CD4-positive, alpha-beta T cell (primary cell): ENCODE results near the gene UNC93A. TPM values are rescaled to one million over a fixed set of nuclear protein-coding genes. Genes with fewer than 3 reads are reported as not detected.

Experiments used
- ATAC-seq: fragments of 200-7000 bp; cut with Tn5 transposase; one replicate; pipeline ENCODE4 v1.10.0; 2022; ENCODE audit warnings: mild to moderate bottlenecking; ENCODE audit not compliant: poor library complexity
- CTCF ChIA-PET: fragments of 350-600 bp; sonication (Branson Sonifier 250); formaldehyde crosslinking; loops from one replicate; lab custom pipeline; 2021; ENCODE audit warnings: antibody characterized with exemption, inconsistent platforms; lab: Charles Lee
- POLR2A ChIA-PET: fragments of 350-600 bp; sonication (Branson Sonifier 250); formaldehyde crosslinking; loops from one replicate; lab custom pipeline; 2021; ENCODE audit warnings: antibody characterized with exemption, inconsistent platforms; lab: Charles Lee
- DNase-seq, 14 experiments: peaks; one replicate each; pipeline ENCODE4 v3.0.0-alpha.2; 2013 to 2020; ENCODE audit warnings: mixed read lengths in 2 of 14
- H3K27ac ChIP-seq, 2 donors: one replicate each; pipeline versions ENCODE4 v1.5.1 to v1.7.0; 2013; ENCODE audit warnings: low read length in 2 of 2, low read depth in 1 of 2, mild to moderate bottlenecking in 1 of 2
- H3K27me3 ChIP-seq, 2 experiments: 1 replicate in 1 of 2; 2 replicates in 1 of 2; pipeline versions ENCODE4 v1.6.1 to v1.7.0; 2013; ENCODE audit warnings: low read length in 2 of 2, control low read depth in 1 of 2, mild to moderate bottlenecking in 1 of 2, moderate library complexity in 1 of 2; ENCODE audit not compliant: insufficient read depth in 2 of 2, control insufficient read depth in 1 of 2
- H3K36me3 ChIP-seq: one replicate; pipeline ENCODE4 v1.6.1; 2013; ENCODE audit warnings: low read length, control low read depth; ENCODE audit not compliant: insufficient read depth
- H3K4me1 ChIP-seq: one replicate; pipeline ENCODE4 v1.6.1; 2013; ENCODE audit warnings: low read length, control low read depth; ENCODE audit not compliant: insufficient read depth
- H3K4me3 ChIP-seq: one replicate; pipeline ENCODE4 v1.5.1; 2013; ENCODE audit warnings: mild to moderate bottlenecking, low read length, moderate library complexity
- H3K9me3 ChIP-seq, 2 experiments: 1 replicate in 1 of 2; 2 replicates in 1 of 2; pipeline versions ENCODE4 v1.6.1 to v1.7.0; 2013; ENCODE audit warnings: low read length in 2 of 2, mild to moderate bottlenecking in 2 of 2, control low read depth in 1 of 2, moderate library complexity in 1 of 2; ENCODE audit not compliant: control insufficient read depth in 1 of 2, insufficient read depth in 1 of 2
- H3K27ac Mint-ChIP-seq: one replicate; pipeline ENCODE4 v1.8.0; 2020; ENCODE audit warnings: mixed read lengths
- H3K27me3 Mint-ChIP-seq: one replicate; pipeline ENCODE4 v1.8.0; 2021; ENCODE audit warnings: mixed read lengths
- H3K36me3 Mint-ChIP-seq: one replicate; pipeline ENCODE4 v1.8.0; 2021; ENCODE audit warnings: low read depth, mixed read lengths
- H3K4me1 Mint-ChIP-seq: one replicate; pipeline ENCODE4 v1.8.0; 2021; ENCODE audit warnings: low read depth, mixed read lengths
- H3K4me3 Mint-ChIP-seq: one replicate; pipeline ENCODE4 v1.8.0; 2020; ENCODE audit warnings: mild to moderate bottlenecking, mixed read lengths
- H3K9me3 Mint-ChIP-seq: one replicate; pipeline ENCODE4 v1.8.0; 2020; ENCODE audit warnings: mixed read lengths
- intact Hi-C, 2 experiments: fragments of 100-400 bp; cut with DNase I in 1 of 2; cut with micrococcal nuclease in 1 of 2; formaldehyde crosslinking; loops; one replicate each; pipeline versions ENCODE4 v1.15.1 to v1.9.0; 2023 to 2025; cut with DNase I, micrococcal nuclease
- total RNA-seq, 174 experiments: library from RNA in 2 of 174; stranded (reverse) in 2 of 174; gene quantifications; one replicate each; pipeline ENCODE4 v1.2.3 and lab custom pipeline; 2021 to 2026
- TF ChIP-seq, protein P1 (sequence below): fragments of 200-600 bp; IDR thresholded peaks from one replicate; pipeline ENCODE4 v1.8.0; 2022; ENCODE audit warnings: antibody characterized with exemption, mild to moderate bottlenecking

Gene UNC93A
- total RNA-seq, 2 experiments from 2014 or later, result not detected

DNA sequence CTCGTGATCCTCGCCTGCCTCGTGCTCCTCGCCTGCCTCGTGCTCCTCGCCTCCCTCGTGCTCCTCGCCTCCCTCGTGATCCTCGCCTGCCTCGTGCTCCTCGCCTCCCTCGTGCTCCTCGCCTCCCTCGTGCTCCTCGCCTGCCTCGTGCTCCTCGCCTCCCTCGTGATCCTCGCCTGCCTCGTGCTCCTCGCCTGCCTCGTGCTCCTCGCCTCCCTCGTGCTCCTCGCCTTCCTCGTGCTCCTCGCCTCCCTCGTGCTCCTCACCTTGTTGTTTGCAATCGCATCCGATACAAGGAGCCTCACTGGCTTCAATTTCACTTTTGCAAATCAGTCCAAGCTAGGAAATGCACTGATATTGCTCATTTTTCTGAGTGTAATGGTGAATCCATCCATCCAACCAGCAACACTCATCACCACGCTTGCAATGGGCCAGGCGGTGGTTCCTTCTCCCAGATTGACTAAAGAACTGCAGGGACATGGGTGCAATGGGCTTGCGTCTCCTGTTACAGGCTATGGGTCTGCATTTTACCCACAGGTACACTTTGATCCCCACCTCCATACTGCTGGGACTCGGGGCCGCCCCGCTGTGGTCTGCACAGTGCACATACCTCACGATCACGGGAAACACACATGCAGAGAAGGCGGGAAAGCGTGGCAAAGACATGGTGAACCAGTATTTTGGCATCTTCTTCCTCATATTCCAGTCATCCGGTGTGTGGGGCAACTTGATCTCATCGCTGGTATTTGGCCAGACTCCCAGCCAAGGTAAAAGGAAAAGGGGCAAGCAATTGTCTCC is 4.6 kb downstream of the UNC93A start:
- ATAC-seq, result no peak
- POLR2A ChIA-PET, result no interaction called here
- no peak for DNase-seq
- H3K4me3 ChIP-seq, result no peak overlapping the region
- Mint-ChIP-seq H3K4me3 (no peak overlapping the region), H3K36me3 (no peaks in the 10 kb centered on the region), H3K27ac (no peak overlapping the region), H3K9me3 (no peaks in the 10 kb centered on the region), H3K4me1 (no peaks in the 10 kb centered on the region), H3K27me3 (peaks cover 17% of the 10 kb centered on the region)
- no peaks in the 10 kb centered on the region for H3K4me1 ChIP-seq
- TF ChIP-seq, protein P1, sequence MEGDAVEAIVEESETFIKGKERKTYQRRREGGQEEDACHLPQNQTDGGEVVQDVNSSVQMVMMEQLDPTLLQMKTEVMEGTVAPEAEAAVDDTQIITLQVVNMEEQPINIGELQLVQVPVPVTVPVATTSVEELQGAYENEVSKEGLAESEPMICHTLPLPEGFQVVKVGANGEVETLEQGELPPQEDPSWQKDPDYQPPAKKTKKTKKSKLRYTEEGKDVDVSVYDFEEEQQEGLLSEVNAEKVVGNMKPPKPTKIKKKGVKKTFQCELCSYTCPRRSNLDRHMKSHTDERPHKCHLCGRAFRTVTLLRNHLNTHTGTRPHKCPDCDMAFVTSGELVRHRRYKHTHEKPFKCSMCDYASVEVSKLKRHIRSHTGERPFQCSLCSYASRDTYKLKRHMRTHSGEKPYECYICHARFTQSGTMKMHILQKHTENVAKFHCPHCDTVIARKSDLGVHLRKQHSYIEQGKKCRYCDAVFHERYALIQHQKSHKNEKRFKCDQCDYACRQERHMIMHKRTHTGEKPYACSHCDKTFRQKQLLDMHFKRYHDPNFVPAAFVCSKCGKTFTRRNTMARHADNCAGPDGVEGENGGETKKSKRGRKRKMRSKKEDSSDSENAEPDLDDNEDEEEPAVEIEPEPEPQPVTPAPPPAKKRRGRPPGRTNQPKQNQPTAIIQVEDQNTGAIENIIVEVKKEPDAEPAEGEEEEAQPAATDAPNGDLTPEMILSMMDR, result no peak
- peaks cover 2 to 5% of the 10 kb centered on the region in 2 experiments for H3K27me3 ChIP-seq
- CTCF ChIA-PET, result no interaction called here
- H3K9me3 ChIP-seq, result peaks cover 0 to 3% of the 10 kb centered on the region in 2 experiments
- intact Hi-C loops, result no loop called here
- H3K36me3 ChIP-seq, result no peaks in the 10 kb centered on the region
- H3K27ac ChIP-seq, result no peak overlapping the region

DNA sequence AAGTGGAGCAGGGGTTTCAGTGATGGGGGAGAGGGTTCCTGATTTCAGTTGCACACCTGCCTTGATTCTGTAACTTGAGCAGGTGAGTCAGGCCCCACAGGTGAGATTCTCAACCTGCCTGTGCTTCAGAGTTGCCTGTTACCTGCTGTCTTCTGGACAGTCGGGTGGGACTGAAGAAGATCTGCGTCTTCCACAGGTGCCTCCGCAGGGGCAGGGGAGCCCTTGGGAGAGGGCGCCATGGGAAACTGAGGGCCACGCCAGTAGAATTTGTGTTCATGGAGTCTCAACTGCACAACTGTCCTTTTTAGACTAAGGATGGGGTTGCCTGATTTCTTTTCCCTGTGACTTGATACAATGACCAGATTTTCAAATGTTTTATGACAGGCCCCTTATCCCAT is 5.2 kb downstream of the UNC93A start:
- Histone ChIP-seq H3K4me3 (no peak overlapping the region), H3K27me3 (peaks cover 2 to 5% of the 10 kb centered on the region in 2 experiments), H3K9me3 (peaks cover 0 to 3% of the 10 kb centered on the region in 2 experiments), H3K36me3 (no peaks in the 10 kb centered on the region), H3K27ac (no peak overlapping the region), H3K4me1 (no peaks in the 10 kb centered on the region)
- CTCF ChIA-PET, result no interaction called here
- H3K36me3 Mint-ChIP-seq, result no peaks in the 10 kb centered on the region
- TF ChIP-seq, protein P1, result no peak
- no peaks in the 10 kb centered on the region for H3K9me3 Mint-ChIP-seq
- no peak overlapping the region for H3K27ac Mint-ChIP-seq
- H3K4me1 Mint-ChIP-seq, result no peaks in the 10 kb centered on the region
- H3K27me3 Mint-ChIP-seq, result peaks cover 17% of the 10 kb centered on the region
- DNase-seq (no peak), ATAC-seq (no peak)
- no peak overlapping the region for H3K4me3 Mint-ChIP-seq
- intact Hi-C loops, result no loop called here
- POLR2A ChIA-PET, result no interaction called here

DNA sequence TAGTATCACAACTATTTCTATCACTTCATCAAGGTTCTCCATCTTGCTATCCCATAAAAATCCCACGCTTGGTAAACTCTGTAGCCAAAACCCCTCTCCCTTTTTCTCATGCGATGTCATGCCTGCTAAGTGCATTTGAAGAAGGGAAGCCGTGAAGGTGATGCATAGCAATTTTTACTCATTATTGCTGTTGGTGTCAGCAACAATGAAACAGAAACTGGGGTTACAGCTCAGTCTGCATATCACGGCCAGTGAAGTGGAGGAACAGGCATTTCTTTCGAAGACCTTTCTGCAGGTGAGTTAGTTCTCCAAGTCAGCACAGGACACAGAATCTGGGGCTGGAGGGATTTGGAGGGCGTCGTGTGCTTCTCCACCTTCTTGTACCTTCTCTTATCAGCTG is 5.8 kb downstream of the UNC93A start:
- no peak overlapping the region for H3K27ac Mint-ChIP-seq
- no peaks in the 10 kb centered on the region for H3K36me3 Mint-ChIP-seq
- no peaks in the 10 kb centered on the region for H3K4me1 Mint-ChIP-seq
- Histone ChIP-seq H3K27ac (no peak overlapping the region), H3K27me3 (peaks cover 2 to 5% of the 10 kb centered on the region in 2 experiments), H3K4me1 (no peaks in the 10 kb centered on the region), H3K36me3 (no peaks in the 10 kb centered on the region), H3K9me3 (peaks cover 0 to 3% of the 10 kb centered on the region in 2 experiments), H3K4me3 (no peak overlapping the region)
- CTCF ChIA-PET, result no interaction called here
- TF ChIP-seq, protein P1, result no peak
- ATAC-seq (no peak), DNase-seq (no peak)
- no peaks in the 10 kb centered on the region for H3K9me3 Mint-ChIP-seq
- intact Hi-C loops, result no loop called here
- H3K4me3 Mint-ChIP-seq, result no peak overlapping the region
- POLR2A ChIA-PET, result no interaction called here
- peaks cover 20% of the 10 kb centered on the region for H3K27me3 Mint-ChIP-seq
